Measurements from ENCODE around the gene VEZF1.

Gene VEZF1

GRCh38 chr17:58005031-58005727 lies 17.1 kb upstream of the VEZF1 start:
- TF ChIP-seq ZNF274 (IDR thresholded peaks at IDR 0.05; ENCODE audit: low read depth, low read length) = no peak
- peak overlapping the region; percentile 88 for H3K4me3 ChIP-seq (ENCODE audit: low read length)

- 0 out of 2 replicates have a peak overlapping the region, but pooled peaks have one; percentile 32 for H3K4me3 ChIP-seq (ENCODE audit: low read length)
Measured at GRCh38 chr17:58004060-58004459, 16.0 kb upstream of the VEZF1 start.

GRCh38 chr17:58002973-58003372 lies 14.9 kb upstream of the VEZF1 start:
- no peak overlapping the region for H3K4me3 ChIP-seq (ENCODE audit: low read length)
- TF ChIP-seq ZNF274 (IDR thresholded peaks at IDR 0.05; ENCODE audit: low read depth, low read length) = no peak

More at GRCh38 chr17:58004060-58004459, 16.0 kb upstream of the VEZF1 start:
- no peak for TF ChIP-seq ZNF274 (IDR thresholded peaks at IDR 0.05; ENCODE audit: low read depth, low read length)

GRCh38 chr17:58002154-58002948 lies 14.3 kb upstream of the VEZF1 start:
- H3K4me3 ChIP-seq (ENCODE audit: low read length) = no peak overlapping the region; the same call in 1 of the 2 replicates

GRCh38 chr17:58001461-58002124 lies 13.5 kb upstream of the VEZF1 start:
- TF ChIP-seq ZNF274 (IDR thresholded peaks at IDR 0.05; ENCODE audit: low read depth, low read length) = no peak

More at GRCh38 chr17:58002154-58002948, 14.3 kb upstream of the VEZF1 start:
- TF ChIP-seq ZNF274 (IDR thresholded peaks at IDR 0.05; ENCODE audit: low read depth, low read length) = no peak

GRCh38 chr17:57999496-58000017 lies 11.5 kb upstream of the VEZF1 start:
- no peak for TF ChIP-seq ZNF274 (IDR thresholded peaks at IDR 0.05; ENCODE audit: low read depth, low read length)
- H3K4me3 ChIP-seq (ENCODE audit: low read length) = no peak overlapping the region

More at GRCh38 chr17:58001461-58002124, 13.5 kb upstream of the VEZF1 start:
- no peak overlapping the region for H3K4me3 ChIP-seq (ENCODE audit: low read length)

GRCh38 chr17:57999010-57999495 lies 11.0 kb upstream of the VEZF1 start:
- H3K4me3 ChIP-seq (ENCODE audit: low read length) = no peak overlapping the region
- no peak for TF ChIP-seq ZNF274 (IDR thresholded peaks at IDR 0.05; ENCODE audit: low read depth, low read length)

- no peak for TF ChIP-seq ZNF274 (IDR thresholded peaks at IDR 0.05; ENCODE audit: low read depth, low read length)
- no peak overlapping the region for H3K4me3 ChIP-seq (ENCODE audit: low read length)
Measured at GRCh38 chr17:57997085-57997809, 9.2 kb upstream of the VEZF1 start.

GRCh38 chr17:57995076-57995956 lies 7.3 kb upstream of the VEZF1 start:
- no peak overlapping the region for H3K4me3 ChIP-seq (ENCODE audit: low read length)
- TF ChIP-seq ZNF274 (IDR thresholded peaks at IDR 0.05; ENCODE audit: low read depth, low read length) = no peak

GRCh38 chr17:57994436-57994835 lies 6.4 kb upstream of the VEZF1 start:
- no peak overlapping the region for H3K4me3 ChIP-seq (ENCODE audit: low read length)
- TF ChIP-seq ZNF274 (IDR thresholded peaks at IDR 0.05; ENCODE audit: low read depth, low read length) = no peak

GRCh38 chr17:57993471-57994365 lies 5.7 kb upstream of the VEZF1 start:
- H3K4me3 ChIP-seq (ENCODE audit: low read length) = no peak overlapping the region
- TF ChIP-seq ZNF274 (IDR thresholded peaks at IDR 0.05; ENCODE audit: low read depth, low read length) = no peak

- TF ChIP-seq ZNF274 (IDR thresholded peaks at IDR 0.05; ENCODE audit: low read depth, low read length) = no peak
- no peak overlapping the region for H3K4me3 ChIP-seq (ENCODE audit: low read length)
Measured at GRCh38 chr17:57991537-57991936, 3.5 kb upstream of the VEZF1 start.

Data from GM08714 (cell line).